GM06990 (cell line): ENCODE results near the gene PHLDB2.
A peak's percentile ranks its signal among the peaks of the same experiment; 100 is the strongest.

Experiments used
- DNase-seq: peaks from one replicate; pipeline ENCODE4 v3.0.0-alpha.2; 2011; ENCODE audit not compliant: insufficient read length; ENCODE audit errors: extremely low read depth
- H3K27me3 ChIP-seq: replicated peaks from 2 replicates; pipeline ENCODE4 v1.6.0; 2011; ENCODE audit warnings: low read length; ENCODE audit not compliant: control insufficient read depth, insufficient read depth
- H3K36me3 ChIP-seq: 2 replicates; pipeline ENCODE4 v1.5.1; 2011; ENCODE audit warnings: low read length; ENCODE audit not compliant: control insufficient read depth, insufficient read depth
- H3K4me3 ChIP-seq: replicated peaks from 2 replicates; pipeline ENCODE4 v1.5.1; 2011; ENCODE audit warnings: low read depth, mild to moderate bottlenecking, control low read depth, low read length
- CTCF ChIP-seq: IDR thresholded peaks from 2 replicates; pipeline ENCODE4 v1.5.1; 2011; ENCODE audit warnings: low read length, control low read depth, mild to moderate bottlenecking, inconsistent platforms; ENCODE audit not compliant: insufficient read depth, poor library complexity, severe bottlenecking

Gene PHLDB2

GRCh38 chr3:111874177-111874820 lies 15.2 kb downstream of the PHLDB2 start:
- no peaks in the 10 kb centered on the region; the same call in none of the 2 replicates for H3K27me3 ChIP-seq
- no peaks in the 10 kb centered on the region for H3K36me3 ChIP-seq
- no peak for TF ChIP-seq CTCF
- H3K4me3 ChIP-seq = no peak overlapping the region
- DNase-seq = no peak

GRCh38 chr3:111881480-111881879 lies 22.4 kb downstream of the PHLDB2 start:
- no peaks in the 10 kb centered on the region for H3K27me3 ChIP-seq
- H3K36me3 ChIP-seq = no peaks in the 10 kb centered on the region
- H3K4me3 ChIP-seq = no peak overlapping the region
- no peak for TF ChIP-seq CTCF
- DNase-seq = no peak

GRCh38 chr3:111882194-111882593 lies 23.1 kb downstream of the PHLDB2 start:
- no peaks in the 10 kb centered on the region for H3K36me3 ChIP-seq
- H3K4me3 ChIP-seq = no peak overlapping the region
- TF ChIP-seq CTCF = no peak
- no peaks in the 10 kb centered on the region for H3K27me3 ChIP-seq
- DNase-seq = no peak

GRCh38 chr3:111882799-111883198 lies 23.7 kb downstream of the PHLDB2 start:
- no peak overlapping the region for H3K4me3 ChIP-seq
- peak; percentile 7 for DNase-seq
- TF ChIP-seq CTCF = no peak

GRCh38 chr3:111884411-111885018 lies 25.4 kb downstream of the PHLDB2 start:
- Histone ChIP-seq H3K36me3 (no peaks in the 10 kb centered on the region), H3K27me3 (no peaks in the 10 kb centered on the region), H3K4me3 (no peak overlapping the region)
- no peak for TF ChIP-seq CTCF
- no peak for DNase-seq

More at GRCh38 chr3:111882799-111883198, 23.7 kb downstream of the PHLDB2 start:
- Histone ChIP-seq H3K36me3 (no peaks in the 10 kb centered on the region), H3K27me3 (no peaks in the 10 kb centered on the region)
